Keratinocyte (primary cell): ENCODE data around the gene FBXO10. TPM values are rescaled to one million over a fixed set of nuclear protein-coding genes. Genes with fewer than 3 reads are reported as not detected.
"Not testable (repeated sequence)": the region's sequence is repeated elsewhere in the genome, so short reads cannot be mapped to it uniquely, and the experiment has no call there.

Experiments used
- DNase-seq: peaks from one replicate; pipeline ENCODE4 v3.0.0-alpha.2; 2011; ENCODE audit warnings: low read depth, missing footprints, low spot score
- FAIRE-seq: peaks from 2 replicates; lab custom pipeline; 2011; peaks lifted over from hg19 to GRCh38; lab: Jason Lieb, UNC
- H2AFZ ChIP-seq: 2 replicates; pipeline ENCODE4 v1.6.0; 2012; ENCODE audit warnings: low read length, control low read depth, inconsistent platforms; ENCODE audit not compliant: control insufficient read depth
- H3K27ac ChIP-seq: 2 replicates; pipeline ENCODE4 v1.5.1; 2011; ENCODE audit warnings: low read length; ENCODE audit not compliant: control insufficient read depth, insufficient read depth
- H3K27me3 ChIP-seq: 3 replicates; pipeline ENCODE4 v1.6.0; 2011; ENCODE audit warnings: low read length; ENCODE audit not compliant: control insufficient read depth, insufficient read depth; ENCODE audit errors: extremely low read depth
- H3K36me3 ChIP-seq, 2 experiments: 2 replicates in 1 of 2; 3 replicates in 1 of 2; pipeline ENCODE4 v1.5.1; 2011; ENCODE audit warnings: low read length in 2 of 2, mild to moderate bottlenecking in 1 of 2; ENCODE audit not compliant: control insufficient read depth in 2 of 2, insufficient read depth in 2 of 2; ENCODE audit errors: extremely low read depth in 1 of 2
- H3K4me1 ChIP-seq: 3 replicates; pipeline ENCODE4 v1.5.1; 2011; ENCODE audit warnings: low read length; ENCODE audit not compliant: control insufficient read depth, insufficient read depth; ENCODE audit errors: extremely low read depth
- H3K4me2 ChIP-seq: 3 replicates; pipeline ENCODE4 v1.6.0; 2011; ENCODE audit warnings: low read depth, low read length; ENCODE audit not compliant: control insufficient read depth, insufficient read depth; ENCODE audit errors: extremely low read depth
- H3K4me3 ChIP-seq, 3 experiments: fragments of 200-600 bp in 1 of 3; sonication (generic) in 1 of 3; 2 replicates in 2 of 3; 3 replicates in 1 of 3; pipeline ENCODE4 v1.5.1; 2011 to 2016; ENCODE audit warnings: low read length in 3 of 3, mild to moderate bottlenecking in 3 of 3, control low read depth in 2 of 3, inconsistent platforms in 1 of 3, low read depth in 1 of 3, mixed read lengths in 1 of 3, mixed run types in 1 of 3, moderate library complexity in 1 of 3; ENCODE audit not compliant: control insufficient read depth in 2 of 3, insufficient read depth in 2 of 3; ENCODE audit errors: extremely low read depth in 1 of 3
- H3K79me2 ChIP-seq: 2 replicates; pipeline ENCODE4 v1.6.0; 2012; ENCODE audit warnings: low read length; ENCODE audit not compliant: control insufficient read depth, insufficient read depth
- H3K9ac ChIP-seq: 3 replicates; pipeline ENCODE4 v1.6.0; 2011; ENCODE audit warnings: low read length; ENCODE audit not compliant: control insufficient read depth, insufficient read depth; ENCODE audit errors: extremely low read depth
- H3K9me1 ChIP-seq: 3 replicates; pipeline ENCODE4 v1.6.0; 2011; ENCODE audit warnings: low read length; ENCODE audit not compliant: control insufficient read depth, insufficient read depth; ENCODE audit errors: extremely low read depth
- H3K9me3 ChIP-seq: 2 replicates; pipeline ENCODE4 v1.5.1; 2012; ENCODE audit warnings: low read depth, low read length; ENCODE audit not compliant: control insufficient read depth
- H4K20me1 ChIP-seq: 3 replicates; pipeline ENCODE4 v1.6.0; 2011; ENCODE audit warnings: low read length; ENCODE audit not compliant: control insufficient read depth, insufficient read depth; ENCODE audit errors: extremely low read depth
- CTCF ChIP-seq, 3 experiments: IDR thresholded peaks in 1 of 3; conservative IDR thresholded peaks in 1 of 3; optimal IDR thresholded peaks in 1 of 3; 2 replicates in 2 of 3; 3 replicates in 1 of 3; pipeline versions ENCODE3 to v1.5.1; 2011; ENCODE audit warnings: low read length in 3 of 3, mild to moderate bottlenecking in 3 of 3, moderate library complexity in 2 of 3, control low read depth in 1 of 3, inconsistent platforms in 1 of 3; ENCODE audit not compliant: insufficient read depth in 2 of 3; ENCODE audit errors: extremely low read depth in 1 of 3
- EZH2 ChIP-seq: IDR thresholded peaks from one replicate; pipeline ENCODE4 v1.6.1; 2012; ENCODE audit warnings: inconsistent platforms, mild to moderate bottlenecking, low read length, moderate library complexity
- dilution Hi-C: fragments of 300-500 bp; cut with MboI; formaldehyde crosslinking; loops from one replicate; pipeline ENCODE4 v1.7.0; 2020; ENCODE audit warnings: low sequenced_read_pairs; ENCODE audit not compliant: extremely low pct_ligation_motif_present
- polyA plus RNA-seq, 5 experiments: library from polyadenylated mRNA; depleted of rRNA in 3 of 5; stranded (reverse) in 3 of 5; stranded (forward) in 1 of 5; unstranded in 1 of 5; fragments of >200 nt; gene quantifications; 1 replicate in 1 of 5; 2 replicates in 3 of 5; 3 replicates in 1 of 5; pipeline versions ENCODE4 v1.2.1 to v1.2.3, GENCODE V29; 2011 to 2012; ENCODE audit warnings: missing spikeins in 2 of 5, low read depth in 1 of 5, low replicate concordance in 1 of 5

The FBXO10 gene
- polyA plus RNA-seq, 1 donor (not counting 4 experiments of a cell fraction or from before 2014, with no cell fraction given), result 4.1 TPM

GRCh38 chr9:37476930-37477329 is 99.2 kb downstream of the FBXO10 start:
- no peaks in the 10 kb centered on the region for H3K9me1 ChIP-seq
- no peak overlapping the region for H2AFZ ChIP-seq
- no peak overlapping the region for H3K9ac ChIP-seq
- H3K79me2 ChIP-seq, result no peaks in the 10 kb centered on the region
- H3K36me3 ChIP-seq, result no peaks in the 10 kb centered on the region
- no peak for TF ChIP-seq CTCF (optimal IDR thresholded peaks at IDR 0.05 in 1 of 3, IDR thresholded peaks at IDR 0.05 in 1 of 3, conservative IDR thresholded peaks at IDR 0.05 in 1 of 3; ENCODE audit: extremely low read depth in 1 of 3, insufficient read depth in 2 of 3, low read length in 3 of 3)
- no peak for TF ChIP-seq EZH2
- DNase-seq (no peak), FAIRE-seq (no peak)
- peaks cover 8% of the 10 kb centered on the region for H3K4me1 ChIP-seq
- H3K4me2 ChIP-seq, result no peak overlapping the region
- no peaks in the 10 kb centered on the region for H4K20me1 ChIP-seq
- no peak overlapping the region for H3K27ac ChIP-seq
- no peaks in the 10 kb centered on the region for H3K27me3 ChIP-seq
- no peaks in the 10 kb centered on the region for H3K9me3 ChIP-seq
- H3K4me3 ChIP-seq, result no peak overlapping the region
- dilution Hi-C loops, result loop anchor here (25.0 kb wide), 1 partner anchor 110 kb away; the partner anchor contains the start of genes FBXO10 and TOMM5

- DNase-seq (no peak), FAIRE-seq (no peak)
- Histone ChIP-seq H3K4me3 (no peak overlapping the region), H3K36me3 (no peaks in the 10 kb centered on the region), H3K4me1 (peaks cover 19% of the 10 kb centered on the region), H4K20me1 (no peaks in the 10 kb centered on the region), H2AFZ (no peak overlapping the region), H3K9ac (no peak overlapping the region), H3K27ac (no peak overlapping the region), H3K27me3 (no peaks in the 10 kb centered on the region), H3K9me3 (no peaks in the 10 kb centered on the region), H3K9me1 (no peaks in the 10 kb centered on the region), H3K79me2 (no peaks in the 10 kb centered on the region), H3K4me2 (no peak overlapping the region)
- dilution Hi-C loops, result no loop called here
- no peak for TF ChIP-seq CTCF (optimal IDR thresholded peaks at IDR 0.05 in 1 of 3, IDR thresholded peaks at IDR 0.05 in 1 of 3, conservative IDR thresholded peaks at IDR 0.05 in 1 of 3; ENCODE audit: extremely low read depth in 1 of 3, insufficient read depth in 2 of 3, low read length in 3 of 3)
- no peak for TF ChIP-seq EZH2
These were observed 101.7 kb downstream of the FBXO10 start for GRCh38 chr9:37474438-37474837.

GRCh38 chr9:37473982-37474381 is 102.2 kb downstream of the FBXO10 start:
- not testable (repeated sequence) for FAIRE-seq

More at GRCh38 chr9:37473982-37474381, 102.2 kb downstream of the FBXO10 start:
- H3K27me3 ChIP-seq, H2AFZ ChIP-seq, H4K20me1 ChIP-seq, H3K79me2 ChIP-seq, H3K27ac ChIP-seq, H3K36me3 ChIP-seq, H3K9me1 ChIP-seq, DNase-seq, H3K4me2 ChIP-seq, H3K9me3 ChIP-seq, H3K9ac ChIP-seq, H3K4me3 ChIP-seq, dilution Hi-C loops: not testable (repeated sequence)
- peaks cover 19% of the 10 kb centered on the region for H3K4me1 ChIP-seq
